Measurements from ENCODE around the gene DOHH.
"Not testable (repeated sequence)": the region's sequence is repeated elsewhere in the genome, so short reads cannot be mapped to it uniquely, and the experiment has no call there.

Gene DOHH

DNA sequence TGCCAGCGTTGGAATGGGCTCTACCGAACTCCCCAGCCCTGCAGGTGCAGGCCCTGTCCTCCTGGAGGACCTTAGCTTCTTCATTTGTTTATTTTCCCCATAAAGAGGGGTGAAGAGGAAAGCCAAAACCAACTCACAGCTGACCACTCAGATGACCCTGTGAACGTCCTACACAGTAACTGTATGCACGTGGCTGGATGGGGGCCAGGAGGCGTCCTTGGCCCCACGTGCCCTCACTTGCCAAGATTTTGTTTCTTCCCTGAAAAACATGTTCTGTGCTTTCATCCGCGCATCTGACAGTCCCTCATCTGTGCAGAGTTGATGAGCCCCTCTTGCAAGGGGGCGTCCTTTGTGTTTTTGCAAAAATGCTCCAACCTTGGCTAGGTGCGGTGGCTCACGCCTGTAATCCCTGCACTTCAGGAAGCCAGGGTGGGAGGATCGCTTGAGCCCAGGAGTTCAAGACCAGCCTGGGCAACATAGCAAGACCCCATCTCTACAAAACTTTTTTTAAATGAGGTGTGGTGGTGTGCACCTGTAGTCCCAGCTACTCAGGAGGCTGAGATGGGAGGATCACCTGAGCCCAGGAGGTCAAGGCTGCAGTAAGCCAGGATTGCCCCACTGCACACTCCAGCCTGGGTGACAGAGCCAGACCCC is 33.2 kb upstream of the DOHH start:
- Histone ChIP-seq H3K9me3 (ENCODE audit: control insufficient read depth, low read length) (no peaks in the 10 kb centered on the region), H3K4me3 (ENCODE audit: extremely low read depth, insufficient read depth, low read length, poor library complexity, severe bottlenecking) (no peak overlapping the region), H3K27ac (ENCODE audit: low read depth, low read length, severe bottlenecking) (no peak overlapping the region), H3K4me1 (ENCODE audit: control insufficient read depth, insufficient read depth, low read length, poor library complexity, severe bottlenecking) (no peaks in the 10 kb centered on the region), H3K36me3 (ENCODE audit: control insufficient read depth, insufficient read depth, low read length) (peaks cover 60% of the 10 kb centered on the region)
- WGBS, 2 experiments (ENCODE audit: insufficient coverage in 2 of 2): 91 to 97% methylated on average over 9 to 11 of the region's 12 CpGs

DNA sequence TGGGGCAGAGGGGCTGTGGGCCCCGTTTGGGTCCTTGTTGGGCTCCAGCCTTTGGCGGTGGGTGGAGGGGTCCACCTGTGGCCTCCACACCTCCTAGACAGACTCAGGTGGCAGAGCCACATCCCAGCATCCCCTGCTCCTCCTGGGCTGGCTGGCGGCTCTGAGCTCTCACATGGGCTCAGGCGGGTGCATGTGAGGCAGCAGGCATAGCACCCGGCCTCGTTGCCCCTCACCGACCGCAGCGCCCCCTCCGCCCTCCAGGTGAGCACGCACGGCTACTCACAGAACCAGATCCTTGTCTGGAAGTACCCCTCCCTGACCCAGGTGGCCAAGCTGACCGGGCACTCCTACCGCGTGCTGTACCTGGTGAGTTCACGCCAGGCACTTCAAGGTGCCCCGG is 32.6 kb upstream of the DOHH start:
- Histone ChIP-seq H3K4me3 (ENCODE audit: extremely low read depth, insufficient read depth, low read length, poor library complexity, severe bottlenecking) (no peak overlapping the region), H3K4me1 (ENCODE audit: control insufficient read depth, insufficient read depth, low read length, poor library complexity, severe bottlenecking) (no peaks in the 10 kb centered on the region), H3K9me3 (ENCODE audit: control insufficient read depth, low read length) (no peaks in the 10 kb centered on the region), H3K27ac (ENCODE audit: low read depth, low read length, severe bottlenecking) (no peak overlapping the region), H3K36me3 (ENCODE audit: control insufficient read depth, insufficient read depth, low read length) (peaks cover 63% of the 10 kb centered on the region)
- WGBS, 2 experiments (ENCODE audit: insufficient coverage in 2 of 2): 94 to 96% methylated on average over 16 to 17 of the region's 17 CpGs

DNA sequence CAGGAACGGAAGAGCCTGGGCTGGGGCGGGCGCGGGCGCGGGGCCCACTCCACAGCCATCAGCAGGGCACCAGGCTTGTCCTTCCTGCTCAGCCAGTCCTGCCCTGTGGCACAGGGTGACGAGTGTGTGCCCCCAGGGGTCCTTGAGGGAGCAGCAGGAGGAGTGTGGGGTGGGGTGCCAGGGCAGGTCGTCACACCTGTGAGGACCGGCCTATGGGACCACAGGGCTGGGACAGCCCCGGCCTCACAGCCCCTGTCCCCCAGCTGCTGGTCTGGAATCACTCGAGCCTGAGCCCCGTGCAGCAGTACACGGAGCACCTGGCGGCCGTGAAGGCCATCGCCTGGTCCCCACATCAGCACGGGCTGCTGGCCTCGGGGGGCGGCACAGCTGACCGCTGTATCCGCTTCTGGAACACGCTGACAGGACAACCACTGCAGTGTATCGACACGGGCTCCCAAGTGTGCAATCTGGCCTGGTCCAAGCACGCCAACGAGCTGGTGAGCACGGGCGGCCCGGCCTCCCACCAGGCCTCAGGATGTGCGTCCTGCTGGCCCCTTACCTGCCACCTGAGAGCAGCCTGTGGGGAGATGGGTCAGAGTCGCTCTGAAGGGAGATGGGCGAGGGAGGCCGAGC is 31.8 kb upstream of the DOHH start:
- H3K4me1 ChIP-seq (ENCODE audit: control insufficient read depth, insufficient read depth, low read length, poor library complexity, severe bottlenecking): no peaks in the 10 kb centered on the region
- no peak overlapping the region for H3K27ac ChIP-seq (ENCODE audit: low read depth, low read length, severe bottlenecking)
- H3K9me3 ChIP-seq (ENCODE audit: control insufficient read depth, low read length): no peaks in the 10 kb centered on the region
- peaks cover 66% of the 10 kb centered on the region for H3K36me3 ChIP-seq (ENCODE audit: control insufficient read depth, insufficient read depth, low read length)
- 95 to 97% methylated on average over 27 to 33 of the region's 33 CpGs for WGBS, 2 experiments (ENCODE audit: insufficient coverage in 2 of 2)
- H3K4me3 ChIP-seq (ENCODE audit: extremely low read depth, insufficient read depth, low read length, poor library complexity, severe bottlenecking): no peak overlapping the region

DNA sequence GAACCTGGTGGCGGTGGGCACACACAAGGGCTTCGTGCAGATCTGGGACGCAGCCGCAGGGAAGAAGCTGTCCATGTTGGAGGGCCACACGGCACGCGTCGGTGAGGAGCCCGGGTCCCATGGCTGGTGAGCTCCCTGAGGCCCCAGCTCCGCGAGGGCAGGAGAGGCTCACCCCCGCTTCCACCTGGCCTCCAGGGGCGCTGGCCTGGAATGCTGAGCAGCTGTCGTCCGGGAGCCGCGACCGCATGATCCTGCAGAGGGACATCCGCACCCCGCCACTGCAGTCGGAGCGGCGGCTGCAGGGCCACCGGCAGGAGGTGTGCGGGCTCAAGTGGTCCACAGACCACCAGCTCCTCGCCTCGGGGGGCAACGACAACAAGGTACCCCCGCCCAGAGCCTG is 31.2 kb upstream of the DOHH start:
- H3K36me3 ChIP-seq (ENCODE audit: control insufficient read depth, insufficient read depth, low read length): peaks cover 72% of the 10 kb centered on the region
- 95 to 97% methylated on average over 23 to 28 of the region's 29 CpGs for WGBS, 2 experiments (ENCODE audit: insufficient coverage in 2 of 2)

DNA sequence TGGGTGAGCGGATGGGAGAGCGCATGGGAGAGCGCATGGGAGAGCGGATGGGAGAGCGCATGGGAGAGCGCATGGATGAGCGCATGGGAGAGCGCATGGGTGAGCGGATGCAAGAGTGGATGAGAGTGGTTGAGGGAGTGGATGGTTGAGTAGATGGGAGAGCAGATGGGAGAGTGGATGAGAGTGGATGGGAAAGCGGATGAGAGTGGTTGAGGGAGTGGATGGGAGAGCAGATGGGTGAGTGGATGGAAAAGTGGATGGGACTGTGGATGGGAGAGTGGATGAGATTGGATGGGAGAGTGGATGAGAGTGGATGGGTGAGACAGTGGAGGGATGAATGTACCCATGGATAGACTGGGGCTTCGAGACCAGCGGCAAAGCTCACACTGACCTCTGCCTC is 29.9 kb upstream of the DOHH start:
- H3K9me3 ChIP-seq (ENCODE audit: control insufficient read depth, low read length): no peaks in the 10 kb centered on the region
- H3K4me3 ChIP-seq (ENCODE audit: extremely low read depth, insufficient read depth, low read length, poor library complexity, severe bottlenecking): no peak overlapping the region
- WGBS, 2 experiments (ENCODE audit: insufficient coverage in 2 of 2): 94 to 96% methylated on average over 11 to 12 of the region's 12 CpGs
- H3K4me1 ChIP-seq (ENCODE audit: control insufficient read depth, insufficient read depth, low read length, poor library complexity, severe bottlenecking): no peaks in the 10 kb centered on the region
- peaks cover 78% of the 10 kb centered on the region for H3K36me3 ChIP-seq (ENCODE audit: control insufficient read depth, insufficient read depth, low read length)
- no peak overlapping the region for H3K27ac ChIP-seq (ENCODE audit: low read depth, low read length, severe bottlenecking)

More for the DNA sequence above, 31.2 kb upstream of the DOHH start:
- H3K4me1 ChIP-seq (ENCODE audit: control insufficient read depth, insufficient read depth, low read length, poor library complexity, severe bottlenecking): no peaks in the 10 kb centered on the region
- no peak overlapping the region for H3K4me3 ChIP-seq (ENCODE audit: extremely low read depth, insufficient read depth, low read length, poor library complexity, severe bottlenecking)
- H3K9me3 ChIP-seq (ENCODE audit: control insufficient read depth, low read length): no peaks in the 10 kb centered on the region
- H3K27ac ChIP-seq (ENCODE audit: low read depth, low read length, severe bottlenecking): no peak overlapping the region

DNA sequence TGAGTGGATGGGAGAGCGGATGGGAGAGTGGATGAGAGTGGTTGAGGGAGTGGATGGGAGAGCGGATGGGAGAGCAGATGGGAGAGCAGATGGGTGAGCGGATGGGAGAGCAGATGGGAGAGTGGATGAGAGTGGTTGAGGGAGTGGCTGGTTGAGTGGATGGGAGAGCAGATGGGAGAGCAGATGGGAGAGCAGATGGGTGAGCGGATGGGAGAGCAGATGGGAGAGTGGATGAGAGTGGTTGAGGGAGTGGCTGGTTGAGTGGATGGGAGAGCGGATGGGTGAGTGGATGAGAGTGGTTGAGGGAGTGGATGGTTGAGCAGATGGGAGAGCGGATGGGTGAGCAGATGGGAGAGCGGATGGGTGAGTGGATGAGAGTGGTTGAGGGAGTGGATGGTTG is 28.8 kb upstream of the DOHH start:
- 96 to 98% methylated on average over 7 of the region's 7 CpGs for WGBS, 2 experiments (ENCODE audit: insufficient coverage in 2 of 2)
- not testable (repeated sequence) for H3K9me3 ChIP-seq (ENCODE audit: control insufficient read depth, low read length); H3K4me1 ChIP-seq (ENCODE audit: control insufficient read depth, insufficient read depth, low read length, poor library complexity, severe bottlenecking); H3K27ac ChIP-seq (ENCODE audit: low read depth, low read length, severe bottlenecking); H3K4me3 ChIP-seq (ENCODE audit: extremely low read depth, insufficient read depth, low read length, poor library complexity, severe bottlenecking)
- peaks cover 73% of the 10 kb centered on the region for H3K36me3 ChIP-seq (ENCODE audit: control insufficient read depth, insufficient read depth, low read length)

DNA sequence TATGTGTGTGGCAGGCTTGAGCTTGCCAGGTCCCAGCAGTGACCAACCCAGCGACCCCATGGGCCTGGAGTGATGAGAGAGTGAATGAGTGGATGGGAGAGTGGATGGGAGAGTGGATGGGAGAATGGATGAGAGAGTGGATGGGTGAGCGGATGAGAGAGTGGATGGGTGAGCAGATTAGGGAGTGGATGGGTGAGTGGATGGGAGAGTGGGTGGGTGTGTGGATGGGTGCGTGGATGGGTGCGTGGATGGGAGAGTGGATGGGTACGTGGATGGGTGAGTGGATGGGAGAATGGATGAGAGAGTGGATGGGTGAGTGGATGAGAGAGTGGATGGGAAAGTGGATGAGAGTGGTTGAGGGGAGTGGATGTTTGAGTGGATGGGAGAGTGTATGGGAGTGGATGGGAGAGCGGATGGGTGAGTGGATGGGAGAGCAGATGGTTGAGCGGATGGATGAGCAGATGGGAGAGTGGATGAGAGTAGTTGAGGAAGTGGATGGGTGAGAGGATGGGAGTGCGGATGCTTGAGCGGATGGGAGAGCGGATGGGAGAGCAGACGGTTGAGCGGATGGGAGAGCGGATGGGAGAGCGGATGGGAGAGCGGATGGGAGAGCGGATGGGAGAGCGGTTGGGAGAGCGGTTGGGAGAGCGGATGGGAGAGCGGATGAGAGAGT is 28.2 kb upstream of the DOHH start:
- Histone ChIP-seq H3K27ac (ENCODE audit: low read depth, low read length, severe bottlenecking) (no peak overlapping the region), H3K9me3 (ENCODE audit: control insufficient read depth, low read length) (no peaks in the 10 kb centered on the region), H3K4me3 (ENCODE audit: extremely low read depth, insufficient read depth, low read length, poor library complexity, severe bottlenecking) (no peak overlapping the region), H3K36me3 (ENCODE audit: control insufficient read depth, insufficient read depth, low read length) (peaks cover 72% of the 10 kb centered on the region), H3K4me1 (ENCODE audit: control insufficient read depth, insufficient read depth, low read length, poor library complexity, severe bottlenecking) (no peaks in the 10 kb centered on the region)
- WGBS, 2 experiments (ENCODE audit: insufficient coverage in 2 of 2): 96 to 98% methylated on average over 16 to 20 of the region's 20 CpGs

DNA sequence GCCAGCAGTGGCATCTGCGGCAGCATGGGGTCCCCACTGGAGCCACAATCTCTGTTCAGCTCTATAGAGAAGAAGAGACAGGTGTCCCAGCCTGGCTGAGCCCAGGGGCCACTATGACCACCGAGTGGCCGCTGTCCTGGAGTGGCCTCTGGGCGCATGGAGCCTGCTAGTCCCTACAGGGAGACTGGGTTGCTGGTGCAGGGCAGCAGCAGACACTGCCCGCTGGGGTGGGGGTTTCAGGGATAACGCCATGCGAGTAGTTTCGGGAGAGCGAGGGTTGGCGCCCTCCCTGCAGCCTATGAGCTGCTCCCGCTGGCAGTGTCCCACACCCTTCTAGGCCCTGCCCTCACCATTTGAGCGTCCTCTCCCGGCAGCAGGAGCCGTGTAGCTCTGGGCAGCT is 27.6 kb upstream of the DOHH start:
- Histone ChIP-seq H3K4me3 (ENCODE audit: extremely low read depth, insufficient read depth, low read length, poor library complexity, severe bottlenecking) (no peak overlapping the region), H3K36me3 (ENCODE audit: control insufficient read depth, insufficient read depth, low read length) (peaks cover 72% of the 10 kb centered on the region), H3K9me3 (ENCODE audit: control insufficient read depth, low read length) (no peaks in the 10 kb centered on the region), H3K27ac (ENCODE audit: low read depth, low read length, severe bottlenecking) (no peak overlapping the region), H3K4me1 (ENCODE audit: control insufficient read depth, insufficient read depth, low read length, poor library complexity, severe bottlenecking) (no peaks in the 10 kb centered on the region)
- WGBS, 2 experiments (ENCODE audit: insufficient coverage in 2 of 2): 95 to 98% methylated on average over 13 to 14 of the region's 14 CpGs

DNA sequence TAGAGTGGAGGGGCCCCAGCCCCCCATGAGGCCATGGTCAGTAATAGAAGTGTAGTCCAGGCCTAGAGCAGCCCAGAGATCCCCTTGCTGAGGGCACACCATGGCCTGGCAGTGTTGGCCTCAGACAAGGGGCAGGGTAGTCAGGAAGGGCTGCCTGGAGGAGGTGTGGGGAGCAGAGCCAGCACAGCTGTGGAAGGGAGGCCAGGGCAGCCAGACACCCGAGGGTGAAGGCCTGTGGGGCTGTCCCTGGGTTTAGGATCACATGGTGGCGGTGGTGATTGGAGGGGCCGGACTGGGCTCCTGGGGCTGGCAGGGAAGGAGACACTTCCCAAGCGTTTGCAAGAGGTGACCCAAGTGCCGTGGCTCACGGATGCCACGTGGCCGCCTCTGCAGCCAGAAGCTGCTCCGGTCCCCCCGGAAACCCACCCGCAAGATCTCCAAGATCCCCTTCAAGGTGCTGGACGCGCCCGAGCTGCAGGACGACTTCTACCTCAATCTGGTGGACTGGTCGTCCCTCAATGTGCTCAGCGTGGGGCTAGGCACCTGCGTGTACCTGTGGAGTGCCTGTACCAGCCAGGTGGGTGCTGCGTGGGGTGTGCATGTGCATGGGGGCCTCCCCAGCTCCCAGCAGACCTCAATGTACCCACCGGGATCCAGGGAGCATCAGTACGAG is 26.9 kb upstream of the DOHH start:
- WGBS, 2 experiments (ENCODE audit: insufficient coverage in 2 of 2): 96% methylated on average over 18 to 20 of the region's 21 CpGs
- H3K9me3 ChIP-seq (ENCODE audit: control insufficient read depth, low read length): no peaks in the 10 kb centered on the region
- no peaks in the 10 kb centered on the region for H3K4me1 ChIP-seq (ENCODE audit: control insufficient read depth, insufficient read depth, low read length, poor library complexity, severe bottlenecking)
- no peak overlapping the region for H3K27ac ChIP-seq (ENCODE audit: low read depth, low read length, severe bottlenecking)
- H3K36me3 ChIP-seq (ENCODE audit: control insufficient read depth, insufficient read depth, low read length): peaks cover 71% of the 10 kb centered on the region
- H3K4me3 ChIP-seq (ENCODE audit: extremely low read depth, insufficient read depth, low read length, poor library complexity, severe bottlenecking): no peak overlapping the region

DNA sequence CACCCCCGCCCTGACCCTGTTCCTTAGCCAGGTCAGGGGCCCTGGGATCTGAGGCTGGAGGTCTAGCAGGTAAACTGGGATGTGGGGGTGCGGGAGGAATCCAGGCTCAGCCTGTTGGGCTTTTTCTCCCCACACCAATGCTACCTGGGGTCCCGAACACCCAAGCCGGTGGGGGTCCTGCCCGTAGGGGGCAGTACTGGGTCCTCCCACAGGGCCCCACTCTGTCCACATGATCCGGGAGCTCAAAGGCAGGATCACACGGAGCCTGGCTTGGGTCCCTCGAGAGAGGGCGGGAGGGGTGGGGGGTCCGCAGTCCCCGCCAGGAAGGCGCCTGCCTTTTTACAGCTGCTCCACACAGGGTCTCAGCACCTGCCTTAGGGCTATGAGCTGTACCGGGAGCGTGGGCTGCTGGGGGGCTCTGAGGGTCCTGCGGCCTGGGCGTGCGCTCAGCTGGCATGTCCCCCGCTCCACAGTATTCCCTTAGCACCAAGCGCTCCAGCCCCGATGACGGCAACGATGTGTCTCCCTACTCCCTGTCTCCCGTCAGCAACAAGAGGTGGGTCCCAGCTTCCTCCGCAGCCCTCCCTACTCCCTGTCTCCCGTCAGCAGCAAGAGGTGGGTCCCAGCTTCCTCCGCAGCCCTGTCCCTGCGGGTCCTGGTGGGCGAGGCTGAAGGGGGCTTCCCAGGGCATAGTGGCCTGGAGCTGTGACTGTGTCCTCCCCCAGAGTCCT is 26.2 kb upstream of the DOHH start:
- H3K4me1 ChIP-seq (ENCODE audit: control insufficient read depth, insufficient read depth, low read length, poor library complexity, severe bottlenecking): no peaks in the 10 kb centered on the region
- H3K36me3 ChIP-seq (ENCODE audit: control insufficient read depth, insufficient read depth, low read length): peaks cover 74% of the 10 kb centered on the region
- no peaks in the 10 kb centered on the region for H3K9me3 ChIP-seq (ENCODE audit: control insufficient read depth, low read length)
- no peak overlapping the region for H3K27ac ChIP-seq (ENCODE audit: low read depth, low read length, severe bottlenecking)
- WGBS, 2 experiments (ENCODE audit: insufficient coverage in 2 of 2): 97 to 98% methylated on average over 21 to 22 of the region's 28 CpGs
- H3K4me3 ChIP-seq (ENCODE audit: extremely low read depth, insufficient read depth, low read length, poor library complexity, severe bottlenecking): no peak overlapping the region

Measured in mesodermal cell (in vitro differentiated cells).